SK-N-SH (cell line): Measurements from ENCODE around the gene VWF.

Experiments used
- CTCF ChIP-seq: fragments of 200-600 bp; sonication (generic); IDR thresholded peaks from 2 replicates; pipeline ENCODE4 v1.6.1; 2017; ENCODE audit warnings: antibody characterized with exemption, mild to moderate bottlenecking, moderate library complexity
- GABPA ChIP-seq: IDR thresholded peaks from 2 replicates; pipeline ENCODE4 v1.4.0; 2012; ENCODE audit warnings: low read depth, mild to moderate bottlenecking
- MXI1 ChIP-seq: IDR thresholded peaks from 2 replicates; pipeline ENCODE4 v1.6.1; 2012; ENCODE audit warnings: mild to moderate bottlenecking, low read depth, low read length, improper control_type of control experiment
- POLR2AphosphoS5 ChIP-seq: IDR thresholded peaks from 2 replicates; pipeline ENCODE4 v1.6.1; 2012; ENCODE audit warnings: low read depth, low read length
- REST ChIP-seq: IDR thresholded peaks from 2 replicates; pipeline ENCODE4 v1.6.1; 2012; ENCODE audit warnings: mild to moderate bottlenecking, low read depth, low read length, moderate library complexity
- RXRA ChIP-seq: IDR thresholded peaks from 2 replicates; pipeline ENCODE4 v1.4.0; 2012; ENCODE audit warnings: low read depth, mild to moderate bottlenecking, borderline replicate concordance
- TEAD4 ChIP-seq: IDR thresholded peaks from 2 replicates; pipeline ENCODE4 v1.4.0; 2012; ENCODE audit warnings: mild to moderate bottlenecking, borderline replicate concordance; ENCODE audit not compliant: insufficient read depth
- USF2 ChIP-seq: fragments of 150-350 bp; IDR thresholded peaks from 2 replicates; pipeline ENCODE4 v1.6.1; 2017; ENCODE audit warnings: antibody characterized with exemption, low read length, low read depth, borderline replicate concordance

GRCh38 chr12:6065131-6065862, 59.2 kb downstream of the VWF start:
- no peak for TF ChIP-seq CTCF
- TF ChIP-seq RXRA = no peak
- TF ChIP-seq MXI1 = no peak
- no peak for TF ChIP-seq USF2
- no peak for TF ChIP-seq REST
- TF ChIP-seq GABPA = no peak
- no peak for TF ChIP-seq TEAD4
- TF ChIP-seq POLR2AphosphoS5 = no peak
